Loucy (cell line): ENCODE measurements around the gene DIP2B.
"Not testable (repeated sequence)": the region's sequence is repeated elsewhere in the genome, so short reads cannot be mapped to it uniquely, and the experiment has no call there.

Experiments
- H2AFZ ChIP-seq: fragments of 200-600 bp; sonication (generic); 2 replicates; pipeline ENCODE4 v1.6.0; 2016; ENCODE audit warnings: antibody characterized with exemption, mild to moderate bottlenecking, low read length, moderate library complexity
- H3F3A ChIP-seq: fragments of 200-600 bp; 2 replicates; pipeline ENCODE4 v1.6.0; 2016; ENCODE audit warnings: antibody characterized with exemption, low read depth, mild to moderate bottlenecking
- H3K27me3 ChIP-seq: fragments of 200-600 bp; sonication (generic); 2 replicates; pipeline ENCODE4 v1.6.1; 2014; ENCODE audit warnings: low read length, mild to moderate bottlenecking; ENCODE audit not compliant: insufficient read depth, poor library complexity, severe bottlenecking
- H3K36me3 ChIP-seq: fragments of 200-600 bp; sonication (generic); 2 replicates; pipeline ENCODE4 v1.6.1; 2016; ENCODE audit warnings: low read length; ENCODE audit not compliant: insufficient read depth
- H3K4me1 ChIP-seq: fragments of 200-600 bp; sonication (generic); 2 replicates; pipeline ENCODE4 v1.5.1; 2014; ENCODE audit warnings: low read length, mild to moderate bottlenecking; ENCODE audit not compliant: insufficient read depth, poor library complexity, severe bottlenecking
- H3K4me2 ChIP-seq: fragments of 200-600 bp; sonication (generic); 2 replicates; pipeline ENCODE4 v1.6.0; 2014; ENCODE audit warnings: antibody characterized with exemption, low read length, low read depth, mild to moderate bottlenecking; ENCODE audit not compliant: poor library complexity, severe bottlenecking
- H3K4me3 ChIP-seq: fragments of 200-600 bp; sonication (generic); 2 replicates; pipeline ENCODE4 v1.5.1; 2014; ENCODE audit warnings: low read length, mild to moderate bottlenecking, mixed read lengths; ENCODE audit not compliant: poor library complexity, severe bottlenecking
- H3K79me2 ChIP-seq: fragments of 200-600 bp; sonication (generic); 2 replicates; pipeline ENCODE4 v1.6.1; 2014; ENCODE audit warnings: low read length; ENCODE audit not compliant: insufficient read depth
- H3K9ac ChIP-seq: fragments of 200-600 bp; sonication (generic); 2 replicates; pipeline ENCODE4 v1.6.0; 2014; ENCODE audit warnings: mild to moderate bottlenecking, low read depth, low read length, moderate library complexity; ENCODE audit not compliant: poor library complexity, severe bottlenecking
- H3K9me2 ChIP-seq: fragments of 200-600 bp; sonication (generic); replicated peaks from 2 replicates; pipeline ENCODE4 v1.6.1; 2016; ENCODE audit warnings: low read depth, low read length, mixed read lengths
- H3K9me3 ChIP-seq: fragments of 200-600 bp; sonication (generic); 2 replicates; pipeline ENCODE4 v1.6.1; 2014; ENCODE audit warnings: mild to moderate bottlenecking, antibody characterized with exemption, low read length, low read depth; ENCODE audit not compliant: insufficient read depth
- H4K20me1 ChIP-seq: fragments of 200-600 bp; sonication (generic); 2 replicates; pipeline ENCODE4 v1.6.0; 2014; ENCODE audit warnings: antibody characterized with exemption, low read length, mild to moderate bottlenecking; ENCODE audit not compliant: insufficient read depth, poor library complexity, severe bottlenecking
- CTCF ChIP-seq: fragments of 200-600 bp; sonication (generic); conservative IDR thresholded peaks from 2 replicates; pipeline ENCODE4 v1.5.1; 2014; ENCODE audit warnings: mild to moderate bottlenecking, antibody characterized with exemption, low read length
- EZH2phosphoT487 ChIP-seq: fragments of 200-600 bp; IDR thresholded peaks from 2 replicates; pipeline ENCODE4 v1.6.1; 2018; ENCODE audit warnings: antibody characterized with exemption, mild to moderate bottlenecking, moderate library complexity, borderline replicate concordance

Gene DIP2B

GRCh38 chr12:50556273-50556672 lies 51.5 kb downstream of the DIP2B start:
- no peaks in the 10 kb centered on the region for H3F3A ChIP-seq
- no peak overlapping the region for H3K9ac ChIP-seq
- TF ChIP-seq EZH2phosphoT487: no peak
- TF ChIP-seq CTCF: no peak
- peaks cover 5% of the 10 kb centered on the region; the same call in 1 of the 2 replicates for H3K36me3 ChIP-seq
- no peak overlapping the region for H3K4me2 ChIP-seq
- H2AFZ ChIP-seq: no peak overlapping the region
- no peaks in the 10 kb centered on the region for H3K9me3 ChIP-seq
- no peaks in the 10 kb centered on the region for H3K27me3 ChIP-seq
- H3K4me3 ChIP-seq: no peak overlapping the region
- peaks cover 80% of the 10 kb centered on the region for H3K79me2 ChIP-seq
- no peaks in the 10 kb centered on the region for H3K9me2 ChIP-seq
- H4K20me1 ChIP-seq: peaks cover 8% of the 10 kb centered on the region
- peaks cover 3% of the 10 kb centered on the region for H3K4me1 ChIP-seq

GRCh38 chr12:50556796-50557195 lies 52.0 kb downstream of the DIP2B start:
- H3K79me2 ChIP-seq: peaks cover 80% of the 10 kb centered on the region
- not testable (repeated sequence) for H3K4me3 ChIP-seq, H3K9ac ChIP-seq, H3K4me1 ChIP-seq, H4K20me1 ChIP-seq, H3K27me3 ChIP-seq, H3F3A ChIP-seq, H3K36me3 ChIP-seq, H3K9me3 ChIP-seq, H3K4me2 ChIP-seq, H3K9me2 ChIP-seq, H2AFZ ChIP-seq

GRCh38 chr12:50557421-50557820 lies 52.6 kb downstream of the DIP2B start:
- H3F3A ChIP-seq: no peaks in the 10 kb centered on the region
- H3K36me3 ChIP-seq: peaks cover 5% of the 10 kb centered on the region; the same call in 1 of the 2 replicates
- no peaks in the 10 kb centered on the region for H3K27me3 ChIP-seq
- peaks cover 8% of the 10 kb centered on the region for H4K20me1 ChIP-seq
- H3K9ac ChIP-seq: no peak overlapping the region
- no peaks in the 10 kb centered on the region for H3K9me2 ChIP-seq
- no peak overlapping the region for H3K4me3 ChIP-seq
- H3K79me2 ChIP-seq: peaks cover 81% of the 10 kb centered on the region
- H3K4me1 ChIP-seq: peaks cover 3% of the 10 kb centered on the region
- no peak overlapping the region for H3K4me2 ChIP-seq
- H3K9me3 ChIP-seq: no peaks in the 10 kb centered on the region
- H2AFZ ChIP-seq: no peak overlapping the region
- no peak for TF ChIP-seq CTCF
- TF ChIP-seq EZH2phosphoT487: no peak

- H4K20me1 ChIP-seq: peaks cover 8% of the 10 kb centered on the region
- H3K79me2 ChIP-seq: peaks cover 82% of the 10 kb centered on the region; the same call in 1 of the 2 replicates
- H3F3A ChIP-seq: no peaks in the 10 kb centered on the region
- no peaks in the 10 kb centered on the region for H3K9me3 ChIP-seq
- no peak for TF ChIP-seq EZH2phosphoT487
- no peak for TF ChIP-seq CTCF
- no peak overlapping the region for H3K4me2 ChIP-seq
- peaks cover 3% of the 10 kb centered on the region for H3K4me1 ChIP-seq
- no peak overlapping the region for H2AFZ ChIP-seq
- H3K9ac ChIP-seq: no peak overlapping the region
- H3K36me3 ChIP-seq: peaks cover 5% of the 10 kb centered on the region; the same call in 1 of the 2 replicates
- no peaks in the 10 kb centered on the region for H3K27me3 ChIP-seq
- no peak overlapping the region for H3K4me3 ChIP-seq
- H3K9me2 ChIP-seq: no peaks in the 10 kb centered on the region
Observed at GRCh38 chr12:50558970-50559369, 54.2 kb downstream of the DIP2B start.
